ENCODE data around the gene PIK3CB.

PIK3CB gene

GRCh38 chr3:138747225-138747624, 87.5 kb downstream of the PIK3CB start:
- H3K4me2 ChIP-seq (ENCODE audit: low read depth, low read length, poor library complexity, severe bottlenecking), result no peak overlapping the region
- no peaks in the 10 kb centered on the region for H3F3A ChIP-seq (ENCODE audit: insufficient read depth)
- H2AFZ ChIP-seq (ENCODE audit: low read depth, low read length, severe bottlenecking), result no peak overlapping the region
- H3K27ac ChIP-seq (ENCODE audit: low read depth, low read length), result no peak overlapping the region
- no peaks in the 10 kb centered on the region for H4K20me1 ChIP-seq (ENCODE audit: low read depth, low read length)
- no peaks in the 10 kb centered on the region; the same call in 1 of the 2 replicates for H3K36me3 ChIP-seq (ENCODE audit: low read length)
- H3K4me3 ChIP-seq (ENCODE audit: insufficient read depth, low read length, poor library complexity, severe bottlenecking), result no peak overlapping the region
- H3K79me2 ChIP-seq (ENCODE audit: insufficient read depth, low read length), result no peaks in the 10 kb centered on the region
- H3K9me2 ChIP-seq (replicated peaks; ENCODE audit: insufficient read depth, low read length), result no peaks in the 10 kb centered on the region
- TF ChIP-seq EZH2phosphoT487 (conservative IDR thresholded peaks at IDR 0.05; ENCODE audit: low read length), result no peak
- TF ChIP-seq CTCF (IDR thresholded peaks at IDR 0.05; ENCODE audit: insufficient read depth, low read length, poor library complexity, severe bottlenecking), result no peak
- H3K27me3 ChIP-seq (ENCODE audit: low read length), result no peaks in the 10 kb centered on the region
- H3K9me3 ChIP-seq (ENCODE audit: insufficient read depth, low read length), result no peaks in the 10 kb centered on the region
- H3K9ac ChIP-seq (ENCODE audit: low read length), result no peak overlapping the region

DNA sequence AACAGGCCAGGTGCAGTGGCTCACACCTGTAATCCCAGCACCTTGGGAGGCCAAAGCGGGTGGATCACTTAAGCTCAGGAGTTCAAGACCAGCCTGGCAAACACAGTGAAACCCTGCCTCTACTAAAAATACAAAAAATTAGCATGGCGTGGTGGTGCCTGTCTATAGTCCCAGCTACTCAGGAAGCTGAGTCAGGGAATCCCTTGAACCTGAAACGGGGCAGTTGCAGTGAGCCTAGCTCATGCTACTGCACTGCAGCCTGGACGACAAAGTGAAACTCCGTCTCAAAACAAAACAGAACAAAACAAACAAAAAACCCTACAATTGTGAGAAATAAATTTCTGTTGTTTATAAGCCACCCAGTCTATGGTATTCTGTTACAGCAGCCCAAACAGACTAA, 94.7 kb downstream of the PIK3CB start:
- Histone ChIP-seq H3K9me2 (replicated peaks; ENCODE audit: insufficient read depth, low read length) (no peaks in the 10 kb centered on the region), H3F3A (ENCODE audit: insufficient read depth) (no peaks in the 10 kb centered on the region), H3K36me3 (ENCODE audit: low read length) (no peaks in the 10 kb centered on the region; the same call in 1 of the 2 replicates), H2AFZ (ENCODE audit: low read depth, low read length, severe bottlenecking) (no peak overlapping the region), H3K27me3 (ENCODE audit: low read length) (no peaks in the 10 kb centered on the region), H3K9ac (ENCODE audit: low read length) (no peak overlapping the region), H3K79me2 (ENCODE audit: insufficient read depth, low read length) (no peaks in the 10 kb centered on the region), H4K20me1 (ENCODE audit: low read depth, low read length) (no peaks in the 10 kb centered on the region), H3K4me3 (ENCODE audit: insufficient read depth, low read length, poor library complexity, severe bottlenecking) (no peak overlapping the region), H3K9me3 (ENCODE audit: insufficient read depth, low read length) (no peaks in the 10 kb centered on the region), H3K4me2 (ENCODE audit: low read depth, low read length, poor library complexity, severe bottlenecking) (no peak overlapping the region), H3K27ac (ENCODE audit: low read depth, low read length) (no peak overlapping the region)
- TF ChIP-seq CTCF (IDR thresholded peaks at IDR 0.05; ENCODE audit: insufficient read depth, low read length, poor library complexity, severe bottlenecking) (no peak), EZH2phosphoT487 (conservative IDR thresholded peaks at IDR 0.05; ENCODE audit: low read length) (no peak)

DNA sequence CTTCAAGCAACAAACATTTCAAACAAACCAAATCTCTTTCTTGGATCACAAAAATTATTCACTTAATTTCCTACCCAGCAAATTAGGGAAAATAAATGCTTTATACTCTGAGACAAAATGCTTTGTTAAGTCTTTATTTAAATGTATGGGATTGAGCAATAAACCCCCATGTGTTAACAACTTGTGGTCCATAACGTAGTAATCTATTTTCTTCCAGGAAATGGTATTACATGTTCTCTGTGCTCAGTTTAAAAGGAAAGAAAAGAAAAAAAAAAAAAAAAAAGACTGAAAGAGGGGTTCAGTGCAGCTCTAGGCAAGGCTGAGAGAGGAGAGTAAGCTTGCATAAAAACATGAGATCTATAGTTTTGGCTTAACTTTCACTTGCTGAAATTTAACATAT, 102.3 kb downstream of the PIK3CB start:
- no peaks in the 10 kb centered on the region for H3K9me3 ChIP-seq (ENCODE audit: insufficient read depth, low read length)
- no peaks in the 10 kb centered on the region for H3K27me3 ChIP-seq (ENCODE audit: low read length)
- H3K9ac ChIP-seq (ENCODE audit: low read length), result no peak overlapping the region
- no peaks in the 10 kb centered on the region for H3K79me2 ChIP-seq (ENCODE audit: insufficient read depth, low read length)
- H3F3A ChIP-seq (ENCODE audit: insufficient read depth), result 0 out of 2 replicates have a peak, but pooled peaks cover 4% of the 10 kb centered on the region
- H4K20me1 ChIP-seq (ENCODE audit: low read depth, low read length), result no peaks in the 10 kb centered on the region
- peaks cover 9% of the 10 kb centered on the region; the same call in 1 of the 2 replicates for H3K36me3 ChIP-seq (ENCODE audit: low read length)
- TF ChIP-seq EZH2phosphoT487 (conservative IDR thresholded peaks at IDR 0.05; ENCODE audit: low read length) (no peak), CTCF (IDR thresholded peaks at IDR 0.05; ENCODE audit: insufficient read depth, low read length, poor library complexity, severe bottlenecking) (no peak)
- no peak overlapping the region for H3K4me3 ChIP-seq (ENCODE audit: insufficient read depth, low read length, poor library complexity, severe bottlenecking)
- H3K4me2 ChIP-seq (ENCODE audit: low read depth, low read length, poor library complexity, severe bottlenecking), result no peak overlapping the region
- H2AFZ ChIP-seq (ENCODE audit: low read depth, low read length, severe bottlenecking), result no peak overlapping the region
- H3K9me2 ChIP-seq (replicated peaks; ENCODE audit: insufficient read depth, low read length), result no peaks in the 10 kb centered on the region
- H3K27ac ChIP-seq (ENCODE audit: low read depth, low read length), result no peak overlapping the region
